Measurements from ENCODE around the gene BCKDHA.

DNA sequence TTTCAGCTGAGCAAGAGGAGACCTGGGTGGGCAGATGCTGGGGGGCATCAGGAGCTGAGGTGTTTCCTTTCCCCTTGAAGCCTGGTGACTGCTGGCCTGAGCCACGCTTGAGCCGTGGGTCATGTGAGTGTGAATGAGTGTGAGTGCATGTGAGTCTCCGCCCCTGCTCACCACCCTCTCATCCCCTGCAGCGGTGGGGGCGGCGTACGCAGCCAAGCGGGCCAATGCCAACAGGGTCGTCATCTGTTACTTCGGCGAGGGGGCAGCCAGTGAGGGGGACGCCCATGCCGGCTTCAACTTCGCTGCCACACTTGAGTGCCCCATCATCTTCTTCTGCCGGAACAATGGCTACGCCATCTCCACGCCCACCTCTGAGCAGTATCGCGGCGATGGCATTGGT is 24.4 kb downstream of the BCKDHA start:
- TF ChIP-seq, protein P1, sequence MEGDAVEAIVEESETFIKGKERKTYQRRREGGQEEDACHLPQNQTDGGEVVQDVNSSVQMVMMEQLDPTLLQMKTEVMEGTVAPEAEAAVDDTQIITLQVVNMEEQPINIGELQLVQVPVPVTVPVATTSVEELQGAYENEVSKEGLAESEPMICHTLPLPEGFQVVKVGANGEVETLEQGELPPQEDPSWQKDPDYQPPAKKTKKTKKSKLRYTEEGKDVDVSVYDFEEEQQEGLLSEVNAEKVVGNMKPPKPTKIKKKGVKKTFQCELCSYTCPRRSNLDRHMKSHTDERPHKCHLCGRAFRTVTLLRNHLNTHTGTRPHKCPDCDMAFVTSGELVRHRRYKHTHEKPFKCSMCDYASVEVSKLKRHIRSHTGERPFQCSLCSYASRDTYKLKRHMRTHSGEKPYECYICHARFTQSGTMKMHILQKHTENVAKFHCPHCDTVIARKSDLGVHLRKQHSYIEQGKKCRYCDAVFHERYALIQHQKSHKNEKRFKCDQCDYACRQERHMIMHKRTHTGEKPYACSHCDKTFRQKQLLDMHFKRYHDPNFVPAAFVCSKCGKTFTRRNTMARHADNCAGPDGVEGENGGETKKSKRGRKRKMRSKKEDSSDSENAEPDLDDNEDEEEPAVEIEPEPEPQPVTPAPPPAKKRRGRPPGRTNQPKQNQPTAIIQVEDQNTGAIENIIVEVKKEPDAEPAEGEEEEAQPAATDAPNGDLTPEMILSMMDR (IDR thresholded peaks at IDR 0.05): no peak
- no peak for TF ChIP-seq POLR2A (IDR thresholded peaks at IDR 0.05)

All from esophagus squamous epithelium (tissue), 4 donors.